ENCODE data around the gene TEDC2. TPM values are rescaled to one million over a fixed set of nuclear protein-coding genes. Genes with fewer than 3 reads are reported as not detected.

Gene TEDC2
- total RNA-seq, 4 donors from 2014 or later = 0.44 to 1.7 (median 0.51) TPM; not detected in 1

DNA sequence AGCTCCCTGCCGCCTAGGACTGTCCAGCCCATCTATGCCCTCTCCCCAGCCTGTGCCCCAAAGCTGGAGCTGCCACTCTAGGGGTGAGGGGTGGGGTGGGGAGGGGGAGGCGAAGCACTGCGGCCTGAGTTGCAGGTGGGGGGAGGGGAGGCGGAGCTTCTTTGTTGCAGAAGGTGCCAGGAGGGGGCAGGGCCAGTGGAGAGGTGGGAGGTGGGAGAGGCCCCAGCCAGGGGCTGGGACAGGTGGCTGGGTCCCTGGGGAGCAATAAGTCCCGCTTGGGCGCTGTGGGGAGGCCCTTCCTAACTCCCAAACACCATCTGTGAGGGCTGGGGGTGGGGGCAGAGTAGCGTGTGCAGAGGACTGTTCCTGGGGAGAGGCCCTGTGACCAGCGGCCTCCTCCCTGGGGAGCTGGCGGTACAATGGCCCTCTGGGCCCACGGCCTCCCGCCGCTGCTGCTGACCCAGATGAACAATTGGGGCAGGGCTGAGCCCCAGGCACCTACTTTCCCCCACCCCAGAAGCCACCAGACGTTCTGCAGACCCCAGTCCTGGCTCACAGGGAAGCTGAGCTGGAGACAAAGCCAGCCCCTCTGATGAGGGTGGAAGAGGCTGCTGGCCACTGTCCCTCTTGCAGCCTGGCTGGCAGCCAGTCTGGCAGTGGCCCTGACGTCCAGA lies 9.0 kb downstream of the TEDC2 start:
- TF ChIP-seq, protein P1, sequence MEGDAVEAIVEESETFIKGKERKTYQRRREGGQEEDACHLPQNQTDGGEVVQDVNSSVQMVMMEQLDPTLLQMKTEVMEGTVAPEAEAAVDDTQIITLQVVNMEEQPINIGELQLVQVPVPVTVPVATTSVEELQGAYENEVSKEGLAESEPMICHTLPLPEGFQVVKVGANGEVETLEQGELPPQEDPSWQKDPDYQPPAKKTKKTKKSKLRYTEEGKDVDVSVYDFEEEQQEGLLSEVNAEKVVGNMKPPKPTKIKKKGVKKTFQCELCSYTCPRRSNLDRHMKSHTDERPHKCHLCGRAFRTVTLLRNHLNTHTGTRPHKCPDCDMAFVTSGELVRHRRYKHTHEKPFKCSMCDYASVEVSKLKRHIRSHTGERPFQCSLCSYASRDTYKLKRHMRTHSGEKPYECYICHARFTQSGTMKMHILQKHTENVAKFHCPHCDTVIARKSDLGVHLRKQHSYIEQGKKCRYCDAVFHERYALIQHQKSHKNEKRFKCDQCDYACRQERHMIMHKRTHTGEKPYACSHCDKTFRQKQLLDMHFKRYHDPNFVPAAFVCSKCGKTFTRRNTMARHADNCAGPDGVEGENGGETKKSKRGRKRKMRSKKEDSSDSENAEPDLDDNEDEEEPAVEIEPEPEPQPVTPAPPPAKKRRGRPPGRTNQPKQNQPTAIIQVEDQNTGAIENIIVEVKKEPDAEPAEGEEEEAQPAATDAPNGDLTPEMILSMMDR (IDR thresholded peaks at IDR 0.05; ENCODE audit: low read depth) = no peak

DNA sequence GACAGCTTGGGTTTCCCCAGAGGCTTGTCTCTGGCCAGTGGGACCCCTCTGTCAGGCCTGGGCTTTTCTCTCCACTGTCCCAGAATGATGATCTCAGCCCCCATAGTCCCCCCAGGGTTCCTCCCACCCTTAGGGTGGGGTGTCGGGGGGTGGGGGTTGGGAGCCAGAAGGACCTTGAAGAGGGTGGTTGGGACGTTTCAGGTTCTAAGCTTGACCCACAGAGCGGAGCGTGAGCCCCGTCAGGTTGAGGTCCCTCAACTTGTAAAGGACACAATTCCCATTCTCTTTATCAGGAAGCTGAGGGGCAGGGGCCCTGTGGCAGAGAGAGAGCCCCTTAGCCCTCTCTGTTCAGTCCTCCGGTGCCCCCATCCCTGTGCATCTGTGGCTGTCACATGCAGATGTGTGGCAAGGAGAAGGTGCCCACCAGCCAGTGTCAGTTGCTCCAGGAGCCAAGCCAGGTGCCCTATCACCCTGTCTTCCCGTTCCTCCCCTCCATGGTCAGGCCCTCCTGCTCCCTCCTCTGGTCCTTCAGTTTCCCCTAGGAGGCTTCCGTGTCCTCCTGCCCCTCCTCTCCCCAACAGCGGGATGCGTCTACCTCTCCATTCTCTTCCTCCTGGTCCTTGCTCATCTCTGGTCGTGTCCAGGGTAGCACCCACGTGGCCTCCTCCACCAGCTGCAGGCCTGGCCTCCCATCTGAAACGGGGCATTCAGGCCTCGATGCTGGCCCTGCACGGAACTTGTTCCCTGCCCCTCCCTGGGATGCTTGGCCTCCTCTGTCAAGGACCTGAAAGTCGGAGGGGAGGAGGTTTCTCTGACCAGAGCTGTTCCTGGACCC lies 9.7 kb downstream of the TEDC2 start:
- TF ChIP-seq, protein P1 (IDR thresholded peaks at IDR 0.05; ENCODE audit: low read depth) = no peak

DNA sequence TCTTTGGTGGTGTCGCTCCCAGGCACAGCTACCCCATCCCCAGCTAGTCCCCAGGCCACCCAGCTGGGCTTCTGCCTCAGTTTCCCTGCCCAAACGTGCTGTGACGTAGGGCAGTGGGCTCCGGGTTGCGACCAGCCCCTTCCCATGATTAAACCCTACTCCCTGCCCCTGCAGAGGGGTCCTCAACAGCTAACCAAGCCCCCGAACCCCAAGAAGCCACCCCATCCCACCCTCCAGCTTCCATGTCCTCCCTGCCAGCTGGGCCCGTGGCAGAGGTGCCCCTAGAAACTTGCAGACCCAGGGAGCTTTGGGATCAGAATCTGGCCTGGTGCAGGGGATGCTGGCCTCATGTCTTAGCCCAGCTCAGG lies 10.3 kb downstream of the TEDC2 start:
- TF ChIP-seq, protein P1 (IDR thresholded peaks at IDR 0.05; ENCODE audit: low read depth) = no peak

DNA sequence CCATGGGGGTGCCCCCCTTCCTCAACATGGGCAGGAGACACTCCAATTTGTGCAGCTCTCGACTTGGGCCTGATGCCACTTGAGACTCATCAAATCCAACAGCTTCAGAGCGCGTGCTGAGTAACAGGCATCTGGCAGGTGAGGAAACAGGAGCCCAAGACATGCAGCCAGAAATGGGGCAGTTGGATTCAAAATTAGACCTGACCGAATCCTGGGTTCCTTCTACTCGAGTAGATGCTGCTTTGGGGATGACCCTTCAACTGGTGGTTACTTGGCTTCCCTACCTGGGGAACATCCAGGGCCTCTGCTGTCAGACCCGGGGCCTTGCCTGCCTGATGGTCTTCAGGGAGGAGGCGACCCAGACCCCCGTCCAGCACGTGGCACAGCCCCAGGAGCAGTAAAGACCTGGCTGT lies 10.7 kb downstream of the TEDC2 start:
- TF ChIP-seq, protein P1 (IDR thresholded peaks at IDR 0.05; ENCODE audit: low read depth) = no peak

DNA sequence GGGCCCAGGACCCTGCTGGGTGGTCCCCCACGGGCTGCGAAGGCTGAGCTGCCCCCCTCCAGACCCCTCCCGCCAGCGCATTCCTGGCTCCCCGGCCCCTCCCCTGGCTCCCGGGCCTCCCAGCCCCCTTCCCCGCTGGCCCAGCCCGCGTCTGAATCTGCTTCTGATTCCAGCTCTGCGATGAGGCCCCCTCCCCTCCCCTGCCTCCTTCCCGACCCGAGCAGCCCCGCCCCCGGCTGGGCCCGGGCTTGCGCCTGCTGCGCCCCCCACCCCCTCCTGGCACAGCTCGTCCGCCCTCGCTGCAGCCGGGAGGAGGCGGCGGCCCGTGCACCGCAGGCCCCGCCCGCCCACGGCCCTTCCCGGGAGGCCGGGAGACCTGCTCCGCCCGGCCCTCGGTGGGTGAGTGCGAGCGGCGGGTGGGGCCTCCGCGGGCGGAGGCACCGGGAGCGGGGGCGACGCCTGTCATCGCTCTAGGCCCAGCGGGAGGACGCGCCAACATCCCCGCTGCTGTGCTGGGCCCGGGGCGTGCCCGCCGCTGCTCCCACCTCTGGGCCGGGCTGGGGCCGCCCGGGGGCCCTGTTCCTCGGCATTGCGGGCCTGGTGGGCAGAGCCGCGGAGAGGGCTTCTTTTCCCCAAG lies 11.2 kb downstream of the TEDC2 start, which contains the start of gene NTN3:
TSS of gene NTN3 (plus strand) at position 282 of the 637 bp plus-strand sequence. CDS start 405 bp downstream, outside the sequence.
- TF ChIP-seq, protein P1 (IDR thresholded peaks at IDR 0.05; ENCODE audit: low read depth) = no peak

DNA sequence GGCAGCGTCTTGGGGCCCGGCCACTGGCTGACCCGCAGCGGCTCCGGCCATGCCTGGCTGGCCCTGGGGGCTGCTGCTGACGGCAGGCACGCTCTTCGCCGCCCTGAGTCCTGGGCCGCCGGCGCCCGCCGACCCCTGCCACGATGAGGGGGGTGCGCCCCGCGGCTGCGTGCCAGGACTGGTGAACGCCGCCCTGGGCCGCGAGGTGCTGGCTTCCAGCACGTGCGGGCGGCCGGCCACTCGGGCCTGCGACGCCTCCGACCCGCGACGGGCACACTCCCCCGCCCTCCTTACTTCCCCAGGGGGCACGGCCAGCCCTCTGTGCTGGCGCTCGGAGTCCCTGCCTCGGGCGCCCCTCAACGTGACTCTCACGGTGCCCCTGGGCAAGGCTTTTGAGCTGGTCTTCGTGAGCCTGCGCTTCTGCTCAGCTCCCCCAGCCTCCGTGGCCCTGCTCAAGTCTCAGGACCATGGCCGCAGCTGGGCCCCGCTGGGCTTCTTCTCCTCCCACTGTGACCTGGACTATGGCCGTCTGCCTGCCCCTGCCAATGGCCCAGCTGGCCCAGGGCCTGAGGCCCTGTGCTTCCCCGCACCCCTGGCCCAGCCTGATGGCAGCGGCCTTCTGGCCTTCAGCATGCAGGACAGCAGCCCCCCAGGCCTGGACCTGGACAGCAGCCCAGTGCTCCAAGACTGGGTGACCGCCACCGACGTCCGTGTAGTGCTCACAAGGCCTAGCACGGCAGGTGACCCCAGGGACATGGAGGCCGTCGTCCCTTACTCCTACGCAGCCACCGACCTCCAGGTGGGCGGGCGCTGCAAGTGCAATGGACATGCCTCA lies 12.0 kb downstream of the TEDC2 start:
- TF ChIP-seq, protein P1 (IDR thresholded peaks at IDR 0.05; ENCODE audit: low read depth) = no peak
